ENCODE results near the gene CFAP58.

The CFAP58 gene

GRCh38 chr10:104478380-104478779 lies 124.7 kb downstream of the CFAP58 start:
- no peaks in the 10 kb centered on the region for H3K36me3 ChIP-seq
- H3K27me3 ChIP-seq, result no peaks in the 10 kb centered on the region
- DNase-seq, result no peak
- no peaks in the 10 kb centered on the region for H3K4me1 ChIP-seq
- no peaks in the 10 kb centered on the region for H3K9me3 ChIP-seq
- no peak for TF ChIP-seq CTCF (IDR thresholded peaks at IDR 0.05; ENCODE audit: low read depth, low read length)
- no peak overlapping the region for H3K4me3 ChIP-seq (ENCODE audit: low read depth, low read length)

- TF ChIP-seq CTCF (IDR thresholded peaks at IDR 0.05; ENCODE audit: low read depth, low read length), result no peak
- no peak for DNase-seq
These were observed 126.4 kb downstream of the CFAP58 start for GRCh38 chr10:104479906-104480593.

GRCh38 chr10:104480797-104481196 lies 127.2 kb downstream of the CFAP58 start:
- Histone ChIP-seq H3K4me1 (no peaks in the 10 kb centered on the region), H3K9me3 (no peaks in the 10 kb centered on the region), H3K27me3 (no peaks in the 10 kb centered on the region), H3K4me3 (ENCODE audit: low read depth, low read length) (no peak overlapping the region), H3K36me3 (no peaks in the 10 kb centered on the region)
- DNase-seq, result no peak
- TF ChIP-seq CTCF (IDR thresholded peaks at IDR 0.05; ENCODE audit: low read depth, low read length), result no peak

More at GRCh38 chr10:104479906-104480593, 126.4 kb downstream of the CFAP58 start:
- no peaks in the 10 kb centered on the region for H3K9me3 ChIP-seq
- H3K36me3 ChIP-seq, result no peaks in the 10 kb centered on the region
- H3K27me3 ChIP-seq, result no peaks in the 10 kb centered on the region
- no peak overlapping the region for H3K4me3 ChIP-seq (ENCODE audit: low read depth, low read length)
- H3K4me1 ChIP-seq, result no peaks in the 10 kb centered on the region

- no peak for DNase-seq
- no peaks in the 10 kb centered on the region for H3K4me1 ChIP-seq
- H3K36me3 ChIP-seq, result no peaks in the 10 kb centered on the region
- H3K9me3 ChIP-seq, result no peaks in the 10 kb centered on the region
- TF ChIP-seq CTCF (IDR thresholded peaks at IDR 0.05; ENCODE audit: low read depth, low read length), result no peak
- no peaks in the 10 kb centered on the region for H3K27me3 ChIP-seq
- no peak overlapping the region for H3K4me3 ChIP-seq (ENCODE audit: low read depth, low read length)
These were observed 129.9 kb downstream of the CFAP58 start for GRCh38 chr10:104483582-104483981.

- TF ChIP-seq CTCF (IDR thresholded peaks at IDR 0.05; ENCODE audit: low read depth, low read length), result peak; percentile 19; the same call in 1 of the 2 replicates
- no peak for DNase-seq
These were observed 132.0 kb downstream of the CFAP58 start for GRCh38 chr10:104485632-104486031.

GRCh38 chr10:104486803-104487202 lies 133.2 kb downstream of the CFAP58 start:
- Histone ChIP-seq H3K27me3 (no peaks in the 10 kb centered on the region), H3K9me3 (no peaks in the 10 kb centered on the region), H3K36me3 (no peaks in the 10 kb centered on the region), H3K4me3 (ENCODE audit: low read depth, low read length) (no peak overlapping the region), H3K4me1 (no peaks in the 10 kb centered on the region)
- no peak for DNase-seq
- TF ChIP-seq CTCF (IDR thresholded peaks at IDR 0.05; ENCODE audit: low read depth, low read length), result no peak

More at GRCh38 chr10:104485632-104486031, 132.0 kb downstream of the CFAP58 start:
- H3K9me3 ChIP-seq, result no peaks in the 10 kb centered on the region
- no peak overlapping the region for H3K4me3 ChIP-seq (ENCODE audit: low read depth, low read length)
- H3K36me3 ChIP-seq, result no peaks in the 10 kb centered on the region
- H3K27me3 ChIP-seq, result no peaks in the 10 kb centered on the region
- H3K4me1 ChIP-seq, result no peaks in the 10 kb centered on the region

Data from BE2C (cell line).